Esophagus (tissue), 2 donors: Measurements from ENCODE around the gene HES7. TPM values are rescaled to one million over a fixed set of nuclear protein-coding genes. Genes with fewer than 3 reads are reported as not detected.
"Not testable (repeated sequence)": the region's sequence is repeated elsewhere in the genome, so short reads cannot be mapped to it uniquely, and the experiment has no call there.

ENCODE experiments used
- H3K27ac ChIP-seq, 2 donors: one replicate each; pipeline ENCODE4 v1.5.1; 2013; ENCODE audit warnings: low read depth in 2 of 2, mild to moderate bottlenecking in 2 of 2, inconsistent platforms in 1 of 2, low read length in 1 of 2, moderate library complexity in 1 of 2
- H3K27me3 ChIP-seq, 2 donors: one replicate each; pipeline ENCODE4 v1.6.1; 2013; ENCODE audit warnings: low read length in 2 of 2, control low read depth in 1 of 2, mild to moderate bottlenecking in 1 of 2; ENCODE audit not compliant: insufficient read depth in 2 of 2, control insufficient read depth in 1 of 2
- H3K36me3 ChIP-seq, 2 donors: one replicate each; pipeline ENCODE4 v1.6.1; 2013; ENCODE audit warnings: low read length in 1 of 2; ENCODE audit not compliant: control insufficient read depth in 2 of 2, insufficient read depth in 2 of 2
- H3K4me1 ChIP-seq, 2 donors: one replicate each; pipeline ENCODE4 v1.6.1; 2013; ENCODE audit warnings: low read length in 1 of 2; ENCODE audit not compliant: control insufficient read depth in 2 of 2, insufficient read depth in 2 of 2
- H3K4me3 ChIP-seq, 2 donors: one replicate each; pipeline ENCODE4 v1.5.1; 2013; ENCODE audit warnings: low read length in 2 of 2, mild to moderate bottlenecking in 2 of 2, low read depth in 1 of 2, moderate library complexity in 1 of 2
- H3K9me3 ChIP-seq, 2 donors: one replicate each; pipeline ENCODE4 v1.6.1; 2013; ENCODE audit warnings: mild to moderate bottlenecking in 2 of 2, low read depth in 1 of 2, low read length in 1 of 2, moderate library complexity in 1 of 2; ENCODE audit not compliant: control insufficient read depth in 2 of 2, insufficient read depth in 1 of 2
- WGBS, 2 donors: extraction: QIAGEN DNeasy Blood & Tissue Kit; methylation state at CpG; one replicate each; pipeline ENCODE4 v1.1.7; 2013; 5-methylcytosine and 5-hydroxymethylcytosine counted together
- polyA plus RNA-seq, 2 donors: library from polyadenylated mRNA; stranded (reverse); fragments of 200-250 nt; gene quantifications; one replicate each; pipeline ENCODE4 v1.2.3, GENCODE V29; 2013
- donor health status: healthy with polysubstance abuse.
- donor health status: Bipolar disorder and iron deficiency.

Gene HES7
- polyA plus RNA-seq, 2 donors: 0.15 to 0.24 TPM

DNA sequence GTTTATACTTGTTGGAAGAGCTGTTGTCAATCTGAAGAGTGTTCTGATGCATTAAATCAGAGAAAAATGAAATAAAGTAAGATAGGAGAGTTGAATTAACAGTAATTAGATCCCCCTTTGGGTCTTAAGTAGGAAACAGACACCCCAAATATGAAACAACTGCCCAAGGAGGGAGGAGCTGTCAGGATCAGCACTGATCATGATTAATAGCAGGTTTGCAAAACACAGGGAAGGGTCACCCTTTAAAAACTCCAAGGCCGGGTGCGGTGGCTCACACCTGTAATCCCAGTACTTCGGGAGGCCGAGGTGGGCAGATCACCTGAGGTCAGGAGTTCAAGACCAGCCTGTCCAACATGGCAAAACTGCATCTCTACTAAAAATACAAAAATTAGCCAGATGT lies 16.9 kb downstream of the HES7 start:
- H3K27me3 ChIP-seq, H3K9me3 ChIP-seq, H3K4me3 ChIP-seq, H3K36me3 ChIP-seq: not testable (repeated sequence)
- WGBS, 2 donors: 71 to 75% methylated on average over 4 of the region's 4 CpGs
- Histone ChIP-seq H3K4me1 (peaks cover 0 to 17% of the 10 kb centered on the region in 2 donors), H3K27ac (peak overlapping the region in 1 of 2 donors; percentile 24)

GRCh38 chr17:8105957-8106398 lies 17.9 kb downstream of the HES7 start:
- WGBS, 2 donors: 39 to 53% methylated on average over 5 of the region's 5 CpGs
- peaks cover 0 to 17% of the 10 kb centered on the region in 2 donors for H3K4me1 ChIP-seq
- peak overlapping the region; percentile 54 to 66 for H3K27ac ChIP-seq

GRCh38 chr17:8104911-8105310 lies 19.0 kb downstream of the HES7 start:
- Histone ChIP-seq H3K27me3 (no peaks in the 10 kb centered on the region), H3K4me1 (peaks cover 0 to 16% of the 10 kb centered on the region in 2 donors), H3K9me3 (no peaks in the 10 kb centered on the region), H3K36me3 (no peaks in the 10 kb centered on the region), H3K27ac (peak overlapping the region in 1 of 2 donors; percentile 57), H3K4me3 (no peak overlapping the region)
- 79% methylated on average over 8 of the region's 8 CpGs for WGBS, 2 donors

More at GRCh38 chr17:8105957-8106398, 17.9 kb downstream of the HES7 start:
- Histone ChIP-seq H3K27me3 (no peaks in the 10 kb centered on the region), H3K36me3 (no peaks in the 10 kb centered on the region), H3K9me3 (no peaks in the 10 kb centered on the region), H3K4me3 (no peak overlapping the region)

DNA sequence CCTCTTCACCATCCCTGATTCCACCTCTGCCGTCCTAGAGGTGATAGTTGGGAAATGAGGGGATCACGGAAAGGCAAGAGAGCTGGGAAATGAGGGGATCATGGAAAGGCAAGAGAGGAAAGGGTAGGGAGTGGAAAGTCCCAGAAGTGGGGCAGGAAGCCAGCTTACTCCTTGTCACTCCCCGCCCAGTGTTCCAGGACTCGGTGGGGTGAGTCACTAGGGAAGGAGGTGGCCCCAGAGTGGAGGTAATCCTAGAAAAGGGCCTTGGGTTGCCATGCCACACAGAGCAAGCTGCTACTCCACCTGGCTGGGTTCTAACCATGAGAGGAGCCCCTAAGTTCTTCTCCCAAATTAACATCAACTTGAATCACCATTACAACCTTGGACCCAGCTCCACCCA lies 20.4 kb downstream of the HES7 start:
- Histone ChIP-seq H3K27me3 (no peaks in the 10 kb centered on the region), H3K36me3 (no peaks in the 10 kb centered on the region), H3K27ac (peak overlapping the region in 1 of 2 donors; percentile 76), H3K9me3 (no peaks in the 10 kb centered on the region), H3K4me3 (no peak overlapping the region), H3K4me1 (peaks cover 0 to 13% of the 10 kb centered on the region in 2 donors)
- 68 to 72% methylated on average over 4 of the region's 4 CpGs for WGBS, 2 donors

DNA sequence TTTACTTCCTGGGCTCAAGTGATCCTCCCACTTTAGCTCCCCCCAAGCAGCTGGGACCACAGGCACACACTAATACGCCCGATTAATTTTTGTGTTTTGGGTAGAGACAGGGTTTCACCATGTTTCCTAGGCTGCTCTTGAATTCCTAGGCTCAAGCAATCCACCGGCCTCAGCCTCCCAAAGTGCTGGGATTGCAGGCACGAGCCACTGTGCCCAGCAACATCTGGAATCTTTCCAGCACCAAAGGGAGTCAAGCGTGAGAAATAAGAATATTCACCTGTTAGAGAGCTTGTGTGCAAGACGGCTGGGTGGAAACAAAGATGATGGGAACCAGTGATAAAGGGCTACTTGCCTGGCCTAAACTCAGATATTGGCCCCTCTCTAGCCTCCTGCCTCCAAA lies 22.2 kb downstream of the HES7 start:
- H3K36me3 ChIP-seq: no peaks in the 10 kb centered on the region
- WGBS, 2 donors: 67 to 80% methylated on average over 6 of the region's 6 CpGs
- peaks cover 0 to 13% of the 10 kb centered on the region in 2 donors for H3K4me1 ChIP-seq
- no peaks in the 10 kb centered on the region for H3K27me3 ChIP-seq
- H3K9me3 ChIP-seq: no peaks in the 10 kb centered on the region
- no peak overlapping the region for H3K27ac ChIP-seq
- no peak overlapping the region for H3K4me3 ChIP-seq

DNA sequence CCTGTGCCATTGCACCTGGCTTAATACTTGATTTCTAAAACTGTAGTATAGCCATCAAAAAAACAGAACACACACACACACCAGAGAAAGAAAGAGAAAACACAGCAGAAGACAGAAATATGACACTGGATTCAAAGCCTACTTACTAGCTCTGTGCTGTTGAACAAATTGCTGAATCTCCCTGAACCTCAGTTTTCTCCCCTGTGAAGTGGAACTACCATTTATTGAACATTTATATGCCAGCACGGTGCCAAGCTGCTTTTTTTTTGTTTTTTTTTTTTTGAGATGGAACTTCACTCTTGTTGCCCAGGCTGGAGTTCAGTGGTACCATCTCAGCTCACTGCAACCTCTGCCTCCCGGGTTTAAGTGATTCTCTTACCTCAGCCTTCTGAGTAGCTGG lies 23.1 kb downstream of the HES7 start:
- Histone ChIP-seq H3K4me1 (peaks cover 0 to 13% of the 10 kb centered on the region in 2 donors), H3K27ac (no peak overlapping the region), H3K9me3 (no peaks in the 10 kb centered on the region), H3K4me3 (no peak overlapping the region), H3K27me3 (no peaks in the 10 kb centered on the region), H3K36me3 (no peaks in the 10 kb centered on the region)
- 83% methylated on average over 2 of the region's 2 CpGs for WGBS, 2 donors

- no peak overlapping the region for H3K4me3 ChIP-seq
- no peaks in the 10 kb centered on the region for H3K36me3 ChIP-seq
- WGBS, 2 donors: 36 to 38% methylated on average over 2 of the region's 2 CpGs
- H3K27ac ChIP-seq: no peak overlapping the region
- no peaks in the 10 kb centered on the region for H3K27me3 ChIP-seq
- H3K9me3 ChIP-seq: no peaks in the 10 kb centered on the region
- H3K4me1 ChIP-seq: peaks cover 0 to 13% of the 10 kb centered on the region in 2 donors
These were observed 23.8 kb downstream of the HES7 start for GRCh38 chr17:8100111-8100510.

DNA sequence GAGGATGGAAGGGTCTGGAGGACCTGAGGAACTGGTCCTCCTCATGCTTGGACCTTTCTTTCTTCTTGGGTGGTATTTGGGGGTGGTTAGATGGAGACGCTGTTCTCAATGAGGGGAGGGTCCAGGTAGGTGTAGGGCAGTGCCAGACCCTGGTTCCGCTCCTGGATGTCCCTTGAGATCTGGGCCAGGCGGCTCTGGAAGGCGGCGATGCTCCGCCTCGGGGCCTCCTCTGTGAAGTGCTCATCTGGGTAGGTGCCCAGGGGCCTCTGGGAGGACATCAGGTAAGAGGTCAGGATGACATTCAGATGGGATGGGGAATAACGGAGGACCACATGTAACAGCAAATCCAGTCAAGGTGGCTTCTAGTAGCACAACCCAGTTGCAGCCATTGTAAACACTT lies 27.4 kb downstream of the HES7 start:
- Histone ChIP-seq H3K27me3 (no peaks in the 10 kb centered on the region), H3K9me3 (no peaks in the 10 kb centered on the region)
- 90 to 93% methylated on average over 8 of the region's 8 CpGs for WGBS, 2 donors

DNA sequence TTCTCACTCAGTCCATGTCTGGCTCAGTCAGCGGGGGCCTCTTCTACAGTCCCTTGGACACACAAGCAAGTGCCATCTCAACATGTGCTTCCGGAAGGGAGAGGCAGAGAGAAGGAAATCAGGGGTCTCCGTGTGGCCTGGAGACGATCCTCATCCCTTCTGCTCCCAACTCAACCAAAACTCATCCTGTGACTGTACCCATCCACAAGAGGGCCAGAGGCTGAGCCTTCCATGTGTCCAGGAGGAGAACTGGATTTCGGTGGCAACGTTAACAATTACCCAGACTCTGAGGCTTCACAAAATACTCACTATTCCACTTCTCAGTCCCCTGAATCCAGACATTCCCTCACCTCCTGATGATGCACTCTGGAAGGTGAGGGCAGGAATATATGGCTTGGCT lies 28.5 kb downstream of the HES7 start:
- Histone ChIP-seq H3K4me1 (peaks cover 0 to 2% of the 10 kb centered on the region in 2 donors), H3K27ac (no peak overlapping the region), H3K4me3 (no peak overlapping the region), H3K36me3 (no peaks in the 10 kb centered on the region), H3K27me3 (no peaks in the 10 kb centered on the region), H3K9me3 (no peaks in the 10 kb centered on the region)
- 77 to 81% methylated on average over 6 of the region's 6 CpGs for WGBS, 2 donors

More for the DNA sequence above, 27.4 kb downstream of the HES7 start:
- Histone ChIP-seq H3K4me3 (no peak overlapping the region), H3K36me3 (no peaks in the 10 kb centered on the region), H3K4me1 (peaks cover 0 to 2% of the 10 kb centered on the region in 2 donors), H3K27ac (no peak overlapping the region)

DNA sequence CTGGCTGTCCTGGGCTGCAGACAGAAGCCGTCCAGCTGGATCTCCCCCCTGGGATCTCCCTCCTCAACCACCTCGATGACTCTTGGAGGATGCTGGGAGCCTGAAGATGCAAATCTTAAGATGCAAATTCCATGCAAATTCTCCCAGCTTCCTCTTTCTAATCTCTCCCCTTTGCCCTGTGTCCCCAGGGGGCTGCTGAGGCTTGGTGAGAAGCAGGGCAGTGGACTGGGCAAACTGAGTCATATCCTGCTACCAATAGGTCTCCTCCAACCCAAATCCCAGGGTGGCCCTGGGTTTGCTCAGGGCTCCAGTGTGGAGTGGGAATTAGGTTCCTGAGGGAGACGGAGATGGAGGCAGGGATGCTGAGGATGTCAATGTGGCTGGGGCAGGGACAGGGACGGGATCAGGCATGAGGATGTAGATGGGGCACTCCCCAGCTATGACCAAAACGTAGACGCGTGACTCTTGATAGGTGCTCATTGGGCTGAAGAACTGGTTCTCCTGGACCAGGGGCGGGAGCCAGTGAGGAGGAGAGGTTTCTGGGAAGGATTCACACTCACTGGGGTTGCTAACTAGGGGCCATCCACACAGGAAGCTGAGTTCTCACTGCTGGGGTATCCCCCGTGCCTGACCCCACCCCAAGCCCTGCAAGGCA lies 32.7 kb downstream of the HES7 start:
- no peak overlapping the region for H3K4me3 ChIP-seq
- H3K27ac ChIP-seq: peak overlapping the region in 1 of 2 donors; percentile 87
- WGBS, 2 donors: 38% methylated on average over 9 of the region's 9 CpGs
- H3K4me1 ChIP-seq: peaks cover 2 to 6% of the 10 kb centered on the region in 2 donors
- no peaks in the 10 kb centered on the region for H3K27me3 ChIP-seq
- no peaks in the 10 kb centered on the region for H3K9me3 ChIP-seq
- no peaks in the 10 kb centered on the region for H3K36me3 ChIP-seq
